GM18505 (cell line): ENCODE data around the gene ASIC5.
"Not testable (repeated sequence)": the region's sequence is repeated elsewhere in the genome, so short reads cannot be mapped to it uniquely, and the experiment has no call there.

Experiments
- ATAC-seq: cut with Tn5 transposase; IDR thresholded peaks from one replicate; pipeline ENCODE4 v1.9.1; 2021; ENCODE audit not compliant: unreplicated experiment
- POLR2A ChIP-seq: IDR thresholded peaks from 4 replicates; pipeline ENCODE4 v1.6.1; 2011; ENCODE audit warnings: borderline replicate concordance; ENCODE audit not compliant: insufficient read depth, insufficient read length; ENCODE audit errors: extremely low read depth

The ASIC5 gene

GRCh38 chr4:155805016-155805415 is 61.1 kb downstream of the ASIC5 start:
- no peak for ATAC-seq
- TF ChIP-seq POLR2A, result no peak

- ATAC-seq, result no peak
- TF ChIP-seq POLR2A, result no peak
These were observed 63.7 kb downstream of the ASIC5 start for GRCh38 chr4:155802190-155802959.

GRCh38 chr4:155800685-155801343 is 65.3 kb downstream of the ASIC5 start:
- no peak for ATAC-seq
- no peak for TF ChIP-seq POLR2A

- no peak for ATAC-seq
- no peak for TF ChIP-seq POLR2A
These were observed 66.3 kb downstream of the ASIC5 start for GRCh38 chr4:155799794-155800123.

- ATAC-seq, result no peak
- no peak for TF ChIP-seq POLR2A
These were observed 66.8 kb downstream of the ASIC5 start for GRCh38 chr4:155799116-155799793.

- not testable (repeated sequence) for ATAC-seq
These were observed 68.5 kb downstream of the ASIC5 start for GRCh38 chr4:155797581-155797980.

- ATAC-seq, result peak; percentile 96
- no peak for TF ChIP-seq POLR2A
These were observed 70.1 kb downstream of the ASIC5 start for GRCh38 chr4:155795991-155796390.

GRCh38 chr4:155794589-155795236 is 71.4 kb downstream of the ASIC5 start:
- ATAC-seq, result no peak
- no peak for TF ChIP-seq POLR2A

GRCh38 chr4:155789982-155790381 is 76.1 kb downstream of the ASIC5 start:
- no peak for ATAC-seq
- TF ChIP-seq POLR2A, result no peak

- no peak for TF ChIP-seq POLR2A
- no peak for ATAC-seq
These were observed 76.7 kb downstream of the ASIC5 start for GRCh38 chr4:155789391-155789790.

- ATAC-seq, result peak; percentile 99
- no peak for TF ChIP-seq POLR2A
These were observed 78.9 kb downstream of the ASIC5 start for GRCh38 chr4:155787113-155787710.

GRCh38 chr4:155785828-155786227 is 80.2 kb downstream of the ASIC5 start:
- TF ChIP-seq POLR2A, result no peak
- ATAC-seq, result no peak

- no peak for ATAC-seq
- no peak for TF ChIP-seq POLR2A
These were observed 81.4 kb downstream of the ASIC5 start for GRCh38 chr4:155784637-155785036.
